ENCODE results near the gene GPBP1L1. TPM values are rescaled to one million over a fixed set of nuclear protein-coding genes. Genes with fewer than 3 reads are reported as not detected.

GPBP1L1 gene
- total RNA-seq, 1 donor from 2014 or later, result 262 TPM

DNA sequence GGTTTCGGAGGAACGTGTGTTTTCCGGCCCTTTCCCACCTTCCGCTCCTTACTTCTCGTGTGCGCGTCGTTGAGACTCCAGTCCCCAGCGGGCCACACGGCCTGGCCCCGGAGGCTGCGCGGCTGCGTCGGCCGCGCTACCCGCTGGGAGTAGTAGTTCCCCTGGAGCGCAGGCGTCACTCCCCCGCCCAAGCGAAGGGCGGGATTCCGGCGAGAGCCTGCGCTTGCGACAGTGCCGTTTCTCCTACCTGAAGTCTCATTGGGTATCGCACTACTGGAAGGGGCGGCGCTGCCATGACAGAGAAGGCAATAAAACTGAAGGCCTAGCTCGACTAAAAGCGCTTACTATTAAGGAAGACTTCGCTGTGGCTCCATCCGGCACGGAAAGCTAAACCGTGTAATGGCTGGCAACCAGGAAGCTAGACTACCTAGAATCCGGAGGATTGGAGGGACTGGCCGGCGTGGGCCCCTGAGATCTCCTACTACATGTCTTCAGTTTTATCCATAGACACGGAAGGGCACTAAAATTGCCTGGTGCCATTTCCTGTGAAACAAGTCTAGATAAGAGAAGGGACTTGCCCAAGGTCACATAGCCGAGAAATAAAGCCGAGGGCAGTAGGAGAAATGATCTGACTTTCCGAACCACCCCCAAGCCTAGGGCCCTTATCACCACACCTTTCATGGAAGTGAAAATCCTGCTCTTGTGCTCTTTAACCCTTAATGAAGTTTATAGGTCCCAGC lies 851 bp upstream of the GPBP1L1 start:
- Mint-ChIP-seq H3K4me1 (peaks cover 25% of the 10 kb centered on the region), H3K27me3 (ENCODE audit: insufficient read depth, low read depth) (peaks cover 8% of the 10 kb centered on the region), H3K9me3 (no peaks in the 10 kb centered on the region), H3K36me3 (no peaks in the 10 kb centered on the region), H3K4me3 (peak overlapping the region; percentile 100), H3K27ac (peak overlapping the region; percentile 99)
- H3K9ac ChIP-seq, result peak overlapping the region; percentile 81
- H3K4me3 ChIP-seq, result peak overlapping the region; percentile 96
- TF ChIP-seq EZH2phosphoT487 (IDR thresholded peaks at IDR 0.05), result no peak
- DNase-seq (ENCODE audit: low spot score), result peak; percentile 98
- peaks cover 12% of the 10 kb centered on the region for H3F3A ChIP-seq (ENCODE audit: low read depth)
- H3K36me3 ChIP-seq, result no peaks in the 10 kb centered on the region
- H4K20me1 ChIP-seq (ENCODE audit: low read depth), result peaks cover 26% of the 10 kb centered on the region
- H3K27me3 ChIP-seq, result no peaks in the 10 kb centered on the region
- peak overlapping the region; percentile 74 for H3K27ac ChIP-seq
- peak overlapping the region; percentile 100 for H2AFZ ChIP-seq (replicated peaks)
- peak overlapping the region; percentile 88 for H3K4me2 ChIP-seq
- H3K79me2 ChIP-seq (ENCODE audit: low read depth), result peaks cover 77% of the 10 kb centered on the region
- H3K9me3 ChIP-seq (ENCODE audit: low read depth), result no peaks in the 10 kb centered on the region
- H3K4me1 ChIP-seq, result peaks cover 22% of the 10 kb centered on the region

DNA sequence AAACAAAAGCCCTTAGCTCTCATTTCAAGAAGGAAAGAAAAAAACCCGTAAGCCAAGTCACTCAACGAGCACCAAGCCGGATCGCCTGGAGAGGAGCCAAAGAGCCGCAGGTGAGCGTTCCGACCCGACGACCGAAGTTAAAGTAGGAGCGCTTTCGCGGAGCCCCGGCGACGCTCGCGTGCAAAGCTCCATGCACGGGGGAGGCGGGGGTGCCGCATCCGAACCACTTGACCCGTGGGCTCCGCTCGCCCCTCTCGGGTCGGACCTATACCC lies 382 bp downstream of the GPBP1L1 start:
- Mint-ChIP-seq H3K4me3 (peak overlapping the region; percentile 100), H3K36me3 (peaks cover 2% of the 10 kb centered on the region), H3K4me1 (peaks cover 29% of the 10 kb centered on the region), H3K27ac (peak overlapping the region; percentile 99), H3K9me3 (no peaks in the 10 kb centered on the region), H3K27me3 (ENCODE audit: insufficient read depth, low read depth) (peaks cover 5% of the 10 kb centered on the region)
- H3K4me2 ChIP-seq, result peak overlapping the region; percentile 88
- H3K9ac ChIP-seq, result peak overlapping the region; percentile 96
- H2AFZ ChIP-seq (replicated peaks), result peak overlapping the region; percentile 91
- TF ChIP-seq EZH2phosphoT487 (IDR thresholded peaks at IDR 0.05) (no peak), EZH2 (IDR thresholded peaks at IDR 0.05) (no peak)
- TF ChIP-seq, protein P1, sequence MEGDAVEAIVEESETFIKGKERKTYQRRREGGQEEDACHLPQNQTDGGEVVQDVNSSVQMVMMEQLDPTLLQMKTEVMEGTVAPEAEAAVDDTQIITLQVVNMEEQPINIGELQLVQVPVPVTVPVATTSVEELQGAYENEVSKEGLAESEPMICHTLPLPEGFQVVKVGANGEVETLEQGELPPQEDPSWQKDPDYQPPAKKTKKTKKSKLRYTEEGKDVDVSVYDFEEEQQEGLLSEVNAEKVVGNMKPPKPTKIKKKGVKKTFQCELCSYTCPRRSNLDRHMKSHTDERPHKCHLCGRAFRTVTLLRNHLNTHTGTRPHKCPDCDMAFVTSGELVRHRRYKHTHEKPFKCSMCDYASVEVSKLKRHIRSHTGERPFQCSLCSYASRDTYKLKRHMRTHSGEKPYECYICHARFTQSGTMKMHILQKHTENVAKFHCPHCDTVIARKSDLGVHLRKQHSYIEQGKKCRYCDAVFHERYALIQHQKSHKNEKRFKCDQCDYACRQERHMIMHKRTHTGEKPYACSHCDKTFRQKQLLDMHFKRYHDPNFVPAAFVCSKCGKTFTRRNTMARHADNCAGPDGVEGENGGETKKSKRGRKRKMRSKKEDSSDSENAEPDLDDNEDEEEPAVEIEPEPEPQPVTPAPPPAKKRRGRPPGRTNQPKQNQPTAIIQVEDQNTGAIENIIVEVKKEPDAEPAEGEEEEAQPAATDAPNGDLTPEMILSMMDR (IDR thresholded peaks at IDR 0.05), result peak; percentile 43
- H3K79me2 ChIP-seq (ENCODE audit: low read depth), result peaks cover 83% of the 10 kb centered on the region
- DNase-seq (ENCODE audit: low spot score), result peak; percentile 84
- no peaks in the 10 kb centered on the region for H3K27me3 ChIP-seq
- H3K27ac ChIP-seq, result peak overlapping the region; percentile 91
- peaks cover 38% of the 10 kb centered on the region for H4K20me1 ChIP-seq (ENCODE audit: low read depth)
- H3K4me1 ChIP-seq, result peaks cover 35% of the 10 kb centered on the region
- peak overlapping the region; percentile 96 for H3K4me3 ChIP-seq
- H3F3A ChIP-seq (ENCODE audit: low read depth), result peaks cover 12% of the 10 kb centered on the region
- H3K9me3 ChIP-seq (ENCODE audit: low read depth), result no peaks in the 10 kb centered on the region
- H3K36me3 ChIP-seq, result no peaks in the 10 kb centered on the region

DNA sequence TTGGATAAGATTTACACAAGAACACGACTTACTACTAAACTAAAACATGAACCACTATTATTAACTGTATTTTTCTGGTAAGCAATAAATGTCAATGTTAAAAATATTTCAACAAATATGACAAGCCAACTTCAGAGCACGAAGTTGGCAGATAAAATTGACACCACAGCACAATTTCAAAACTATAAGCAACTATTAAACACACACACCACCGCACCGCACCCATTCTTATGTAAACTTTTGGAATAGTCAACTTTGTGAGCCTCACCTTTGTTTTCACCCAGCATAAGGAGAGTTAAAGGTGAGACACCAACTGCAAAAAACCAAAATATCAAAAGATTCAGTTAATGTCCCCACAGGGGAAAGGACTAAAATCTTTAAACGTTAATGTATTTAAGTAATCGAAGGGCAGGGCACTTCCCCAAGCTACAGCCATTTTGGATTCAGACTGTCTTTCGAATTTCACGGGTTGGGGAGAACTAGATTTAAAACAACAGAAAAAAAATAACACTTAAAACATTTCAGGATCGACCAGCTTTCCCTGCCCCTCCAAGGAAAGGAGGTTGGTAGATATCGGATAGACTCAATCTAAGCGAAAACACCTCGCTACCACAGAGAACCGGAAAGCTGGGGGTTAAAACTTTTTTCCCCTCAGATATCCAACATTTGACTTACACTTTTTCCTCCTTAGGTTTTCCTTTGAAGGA lies 872 bp downstream of the GPBP1L1 start:
- no peaks in the 10 kb centered on the region for H3K36me3 ChIP-seq
- H3K9me3 ChIP-seq (ENCODE audit: low read depth), result no peaks in the 10 kb centered on the region
- peaks cover 43% of the 10 kb centered on the region for H4K20me1 ChIP-seq (ENCODE audit: low read depth)
- peak overlapping the region; percentile 99 for H3K27ac Mint-ChIP-seq
- peaks cover 40% of the 10 kb centered on the region for H3K4me1 ChIP-seq
- peaks cover 2% of the 10 kb centered on the region for H3K36me3 Mint-ChIP-seq
- H3K27me3 Mint-ChIP-seq (ENCODE audit: insufficient read depth, low read depth), result peaks cover 5% of the 10 kb centered on the region
- peak overlapping the region; percentile 96 for H3K4me3 ChIP-seq
- peak overlapping the region; percentile 100 for H3K4me3 Mint-ChIP-seq
- TF ChIP-seq EZH2 (IDR thresholded peaks at IDR 0.05) (no peak), EZH2phosphoT487 (IDR thresholded peaks at IDR 0.05) (no peak)
- TF ChIP-seq, protein P1 (IDR thresholded peaks at IDR 0.05), result no peak
- DNase-seq (ENCODE audit: low spot score), result peak; percentile 9
- peak overlapping the region; percentile 88 for H3K4me2 ChIP-seq
- no peaks in the 10 kb centered on the region for H3K9me3 Mint-ChIP-seq
- peaks cover 33% of the 10 kb centered on the region for H3K4me1 Mint-ChIP-seq
- peaks cover 83% of the 10 kb centered on the region for H3K79me2 ChIP-seq (ENCODE audit: low read depth)
- H3F3A ChIP-seq (ENCODE audit: low read depth), result peaks cover 15% of the 10 kb centered on the region
- H3K27ac ChIP-seq, result peak overlapping the region; percentile 91
- H3K9ac ChIP-seq, result peak overlapping the region; percentile 96
- no peaks in the 10 kb centered on the region for H3K27me3 ChIP-seq
- H2AFZ ChIP-seq (replicated peaks), result peak overlapping the region; percentile 91

Data from neural progenitor cell (in vitro differentiated cells).